ENCODE measurements around the gene ARHGAP26.

Gene ARHGAP26

GRCh38 chr5:142770650-142771609, 753 bp downstream of the ARHGAP26 start:
- H3K9me3 ChIP-seq (ENCODE audit: control insufficient read depth in 2 of 2, low read length in 2 of 2), result no peaks in the 10 kb centered on the region
- H3K27me3 ChIP-seq (ENCODE audit: control insufficient read depth in 2 of 2, insufficient read depth in 2 of 2, low read length in 2 of 2), result no peaks in the 10 kb centered on the region

GRCh38 chr5:142771666-142772065, 1.5 kb downstream of the ARHGAP26 start:
- Histone ChIP-seq H3K36me3 (ENCODE audit: control insufficient read depth in 2 of 2, insufficient read depth in 2 of 2, low read length in 2 of 2) (no peaks in the 10 kb centered on the region), H3K4me3 (ENCODE audit: low read length in 2 of 2) (peak overlapping the region; percentile 85 to 91), H3K9me3 (ENCODE audit: control insufficient read depth in 2 of 2, low read length in 2 of 2) (no peaks in the 10 kb centered on the region), H3K27me3 (ENCODE audit: control insufficient read depth in 2 of 2, insufficient read depth in 2 of 2, low read length in 2 of 2) (no peaks in the 10 kb centered on the region), H3K4me1 (ENCODE audit: control insufficient read depth in 2 of 2, insufficient read depth in 2 of 2, low read length in 2 of 2) (peaks cover 18 to 21% of the 10 kb centered on the region in 2 donors), H3K9ac (ENCODE audit: low read depth in 1 of 2, low read length in 2 of 2) (peak overlapping the region; percentile 88 to 92), H3K27ac (ENCODE audit: low read depth in 2 of 2, low read length in 2 of 2) (no peak overlapping the region)

More at GRCh38 chr5:142770650-142771609, 753 bp downstream of the ARHGAP26 start:
- Histone ChIP-seq H3K9ac (ENCODE audit: low read depth in 1 of 2, low read length in 2 of 2) (peak overlapping the region; percentile 88 to 92), H3K4me1 (ENCODE audit: control insufficient read depth in 2 of 2, insufficient read depth in 2 of 2, low read length in 2 of 2) (peaks cover 18 to 21% of the 10 kb centered on the region in 2 donors), H3K27ac (ENCODE audit: low read depth in 2 of 2, low read length in 2 of 2) (peak overlapping the region; percentile 86 to 88), H3K4me3 (ENCODE audit: low read length in 2 of 2) (peak overlapping the region; percentile 85 to 91), H3K36me3 (ENCODE audit: control insufficient read depth in 2 of 2, insufficient read depth in 2 of 2, low read length in 2 of 2) (no peaks in the 10 kb centered on the region)

- peak overlapping the region in 1 of 2 donors; percentile 91 for H3K4me3 ChIP-seq (ENCODE audit: low read length in 2 of 2)
- peak overlapping the region; percentile 6 to 88 for H3K9ac ChIP-seq (ENCODE audit: low read depth in 1 of 2, low read length in 2 of 2)
- H3K9me3 ChIP-seq (ENCODE audit: control insufficient read depth in 2 of 2, low read length in 2 of 2), result no peaks in the 10 kb centered on the region
- no peaks in the 10 kb centered on the region for H3K36me3 ChIP-seq (ENCODE audit: control insufficient read depth in 2 of 2, insufficient read depth in 2 of 2, low read length in 2 of 2)
- H3K27ac ChIP-seq (ENCODE audit: low read depth in 2 of 2, low read length in 2 of 2), result no peak overlapping the region
- peaks cover 15 to 19% of the 10 kb centered on the region in 2 donors for H3K4me1 ChIP-seq (ENCODE audit: control insufficient read depth in 2 of 2, insufficient read depth in 2 of 2, low read length in 2 of 2)
- H3K27me3 ChIP-seq (ENCODE audit: control insufficient read depth in 2 of 2, insufficient read depth in 2 of 2, low read length in 2 of 2), result no peaks in the 10 kb centered on the region
Measured at GRCh38 chr5:142772446-142773293, 2.5 kb downstream of the ARHGAP26 start.

GRCh38 chr5:142777099-142777498, 6.9 kb downstream of the ARHGAP26 start:
- Histone ChIP-seq H3K9me3 (ENCODE audit: control insufficient read depth in 2 of 2, low read length in 2 of 2) (no peaks in the 10 kb centered on the region), H3K4me3 (ENCODE audit: low read length in 2 of 2) (no peak overlapping the region), H3K9ac (ENCODE audit: low read depth in 1 of 2, low read length in 2 of 2) (no peak overlapping the region), H3K36me3 (ENCODE audit: control insufficient read depth in 2 of 2, insufficient read depth in 2 of 2, low read length in 2 of 2) (no peaks in the 10 kb centered on the region), H3K4me1 (ENCODE audit: control insufficient read depth in 2 of 2, insufficient read depth in 2 of 2, low read length in 2 of 2) (peaks cover 5 to 14% of the 10 kb centered on the region in 2 donors), H3K27me3 (ENCODE audit: control insufficient read depth in 2 of 2, insufficient read depth in 2 of 2, low read length in 2 of 2) (no peaks in the 10 kb centered on the region), H3K27ac (ENCODE audit: low read depth in 2 of 2, low read length in 2 of 2) (no peak overlapping the region)

- Histone ChIP-seq H3K9me3 (ENCODE audit: control insufficient read depth in 2 of 2, low read length in 2 of 2) (no peaks in the 10 kb centered on the region), H3K27me3 (ENCODE audit: control insufficient read depth in 2 of 2, insufficient read depth in 2 of 2, low read length in 2 of 2) (no peaks in the 10 kb centered on the region), H3K9ac (ENCODE audit: low read depth in 1 of 2, low read length in 2 of 2) (no peak overlapping the region), H3K36me3 (ENCODE audit: control insufficient read depth in 2 of 2, insufficient read depth in 2 of 2, low read length in 2 of 2) (no peaks in the 10 kb centered on the region), H3K4me1 (ENCODE audit: control insufficient read depth in 2 of 2, insufficient read depth in 2 of 2, low read length in 2 of 2) (peaks cover 1 to 11% of the 10 kb centered on the region in 2 donors), H3K27ac (ENCODE audit: low read depth in 2 of 2, low read length in 2 of 2) (no peak overlapping the region), H3K4me3 (ENCODE audit: low read length in 2 of 2) (no peak overlapping the region)
Measured at GRCh38 chr5:142777850-142778249, 7.7 kb downstream of the ARHGAP26 start.

- H3K4me3 ChIP-seq (ENCODE audit: low read length in 2 of 2), result no peak overlapping the region
Measured at GRCh38 chr5:142779163-142779840, 9.1 kb downstream of the ARHGAP26 start.

GRCh38 chr5:142780871-142781270, 10.7 kb downstream of the ARHGAP26 start:
- Histone ChIP-seq H3K4me1 (ENCODE audit: control insufficient read depth in 2 of 2, insufficient read depth in 2 of 2, low read length in 2 of 2) (peaks cover 0 to 11% of the 10 kb centered on the region in 2 donors), H3K9me3 (ENCODE audit: control insufficient read depth in 2 of 2, low read length in 2 of 2) (no peaks in the 10 kb centered on the region), H3K27ac (ENCODE audit: low read depth in 2 of 2, low read length in 2 of 2) (no peak overlapping the region), H3K36me3 (ENCODE audit: control insufficient read depth in 2 of 2, insufficient read depth in 2 of 2, low read length in 2 of 2) (no peaks in the 10 kb centered on the region), H3K9ac (ENCODE audit: low read depth in 1 of 2, low read length in 2 of 2) (peak overlapping the region in 1 of 2 donors; percentile 10), H3K27me3 (ENCODE audit: control insufficient read depth in 2 of 2, insufficient read depth in 2 of 2, low read length in 2 of 2) (no peaks in the 10 kb centered on the region), H3K4me3 (ENCODE audit: low read length in 2 of 2) (no peak overlapping the region)

More at GRCh38 chr5:142779163-142779840, 9.1 kb downstream of the ARHGAP26 start:
- H3K27ac ChIP-seq (ENCODE audit: low read depth in 2 of 2, low read length in 2 of 2), result no peak overlapping the region
- H3K27me3 ChIP-seq (ENCODE audit: control insufficient read depth in 2 of 2, insufficient read depth in 2 of 2, low read length in 2 of 2), result no peaks in the 10 kb centered on the region
- H3K9me3 ChIP-seq (ENCODE audit: control insufficient read depth in 2 of 2, low read length in 2 of 2), result no peaks in the 10 kb centered on the region
- H3K36me3 ChIP-seq (ENCODE audit: control insufficient read depth in 2 of 2, insufficient read depth in 2 of 2, low read length in 2 of 2), result no peaks in the 10 kb centered on the region
- H3K9ac ChIP-seq (ENCODE audit: low read depth in 1 of 2, low read length in 2 of 2), result no peak overlapping the region
- H3K4me1 ChIP-seq (ENCODE audit: control insufficient read depth in 2 of 2, insufficient read depth in 2 of 2, low read length in 2 of 2), result peaks cover 0 to 11% of the 10 kb centered on the region in 2 donors

GRCh38 chr5:142782976-142783530, 12.9 kb downstream of the ARHGAP26 start:
- no peaks in the 10 kb centered on the region for H3K27me3 ChIP-seq (ENCODE audit: control insufficient read depth in 2 of 2, insufficient read depth in 2 of 2, low read length in 2 of 2)
- H3K27ac ChIP-seq (ENCODE audit: low read depth in 2 of 2, low read length in 2 of 2), result no peak overlapping the region
- H3K9me3 ChIP-seq (ENCODE audit: control insufficient read depth in 2 of 2, low read length in 2 of 2), result no peaks in the 10 kb centered on the region
- no peaks in the 10 kb centered on the region for H3K36me3 ChIP-seq (ENCODE audit: control insufficient read depth in 2 of 2, insufficient read depth in 2 of 2, low read length in 2 of 2)
- peaks cover 0 to 11% of the 10 kb centered on the region in 2 donors for H3K4me1 ChIP-seq (ENCODE audit: control insufficient read depth in 2 of 2, insufficient read depth in 2 of 2, low read length in 2 of 2)
- H3K4me3 ChIP-seq (ENCODE audit: low read length in 2 of 2), result no peak overlapping the region
- no peak overlapping the region for H3K9ac ChIP-seq (ENCODE audit: low read depth in 1 of 2, low read length in 2 of 2)

GRCh38 chr5:142783601-142784341, 13.6 kb downstream of the ARHGAP26 start:
- H3K4me3 ChIP-seq (ENCODE audit: low read length in 2 of 2), result no peak overlapping the region
- no peaks in the 10 kb centered on the region for H3K27me3 ChIP-seq (ENCODE audit: control insufficient read depth in 2 of 2, insufficient read depth in 2 of 2, low read length in 2 of 2)
- no peaks in the 10 kb centered on the region for H3K9me3 ChIP-seq (ENCODE audit: control insufficient read depth in 2 of 2, low read length in 2 of 2)
- no peak overlapping the region for H3K9ac ChIP-seq (ENCODE audit: low read depth in 1 of 2, low read length in 2 of 2)
- no peaks in the 10 kb centered on the region for H3K36me3 ChIP-seq (ENCODE audit: control insufficient read depth in 2 of 2, insufficient read depth in 2 of 2, low read length in 2 of 2)
- peak overlapping the region in 1 of 2 donors; percentile 12 for H3K27ac ChIP-seq (ENCODE audit: low read depth in 2 of 2, low read length in 2 of 2)
- peaks cover under 1 to 5% of the 10 kb centered on the region in 2 donors for H3K4me1 ChIP-seq (ENCODE audit: control insufficient read depth in 2 of 2, insufficient read depth in 2 of 2, low read length in 2 of 2)

Measured in mucosa of rectum (tissue), 2 donors.